PC-3 (cell line): ENCODE data around the gene ANXA6. TPM values are rescaled to one million over a fixed set of nuclear protein-coding genes. Genes with fewer than 3 reads are reported as not detected.

Source experiments
- ATAC-seq: fragments of 200-7000 bp; cut with Tn5 transposase; 2 replicates; pipeline ENCODE4 v1.9.1; 2020; ENCODE audit warnings: mild to moderate bottlenecking, moderate library complexity
- BruUV-seq: library from RNA; stranded (reverse); fragments of 400-500 nt; replicated peaks from 2 replicates; lab custom pipeline; 2021; lab: Mats Ljungman, UMichigan
- CTCF ChIA-PET: fragments of 300-600 bp; sonication (Branson Sonifier 250); formaldehyde crosslinking; loops from one replicate; lab custom pipeline; 2022; ENCODE audit warnings: antibody characterized with exemption; lab: Charles Lee
- POLR2A ChIA-PET: fragments of 300-600 bp; sonication (Branson Sonifier 250); formaldehyde crosslinking; loops from one replicate; lab custom pipeline; 2022; ENCODE audit warnings: antibody characterized with exemption; ENCODE audit not compliant: unreplicated experiment; lab: Charles Lee
- DNase-seq: peaks from one replicate; pipeline ENCODE4 v3.0.0-alpha.2; 2015
- H2AFZ ChIP-seq: fragments of 300-600 bp; sonication (generic); 2 replicates; pipeline ENCODE4 v1.6.0; 2016; ENCODE audit warnings: antibody characterized with exemption, low read length
- H3F3A ChIP-seq: fragments of 300-600 bp; sonication (generic); one replicate; pipeline ENCODE4 v1.6.0; 2017; ENCODE audit warnings: antibody characterized with exemption, low read length, control low read depth, mild to moderate bottlenecking; ENCODE audit not compliant: unreplicated experiment
- H3K27ac ChIP-seq: fragments of 300-600 bp; sonication (generic); 2 replicates; pipeline ENCODE4 v1.5.1; 2016; ENCODE audit warnings: mild to moderate bottlenecking, low read length
- H3K27me3 ChIP-seq: fragments of 300-600 bp; sonication (generic); 2 replicates; pipeline ENCODE4 v1.6.1; 2016; ENCODE audit warnings: low read length, mixed read lengths
- H3K36me3 ChIP-seq: fragments of 300-600 bp; sonication (generic); 2 replicates; pipeline ENCODE4 v1.6.1; 2016; ENCODE audit warnings: low read depth, mixed run types, low read length, mixed read lengths
- H3K4me1 ChIP-seq: fragments of 300-600 bp; sonication (generic); 2 replicates; pipeline ENCODE4 v1.5.1; 2016; ENCODE audit warnings: low read length; ENCODE audit not compliant: insufficient read depth
- H3K4me2 ChIP-seq: fragments of 300-600 bp; sonication (generic); 2 replicates; pipeline ENCODE4 v1.6.0; 2016; ENCODE audit warnings: low read length
- H3K4me3 ChIP-seq: fragments of 300-600 bp; sonication (generic); 2 replicates; pipeline ENCODE4 v1.5.1; 2016; ENCODE audit warnings: mild to moderate bottlenecking, low read length, mixed read lengths
- H3K79me2 ChIP-seq: fragments of 300-600 bp; sonication (generic); 2 replicates; pipeline ENCODE4 v1.6.1; 2017; ENCODE audit warnings: low read length, mixed read lengths
- H3K9ac ChIP-seq: fragments of 300-600 bp; sonication (generic); 2 replicates; pipeline ENCODE4 v1.6.0; 2016; ENCODE audit warnings: mild to moderate bottlenecking, low read length
- H3K9me2 ChIP-seq: fragments of 300-600 bp; sonication (generic); replicated peaks from 2 replicates; pipeline ENCODE4 v1.6.1; 2016; ENCODE audit warnings: mixed run types, low read length, mixed read lengths
- H3K9me3 ChIP-seq: fragments of 300-600 bp; sonication (generic); 2 replicates; pipeline ENCODE4 v1.6.1; 2016; ENCODE audit warnings: low read length, mixed read lengths
- H4K20me1 ChIP-seq: fragments of 300-600 bp; sonication (generic); 2 replicates; pipeline ENCODE4 v1.6.1; 2016; ENCODE audit warnings: low read length, mixed read lengths
- EZH2 ChIP-seq: fragments of 300-600 bp; sonication (generic); IDR thresholded peaks from one replicate; pipeline ENCODE4 v1.6.1; 2017; ENCODE audit warnings: antibody characterized with exemption, mild to moderate bottlenecking, low read length; ENCODE audit not compliant: unreplicated experiment
- EZH2phosphoT487 ChIP-seq: fragments of 300-600 bp; sonication (generic); IDR thresholded peaks from 2 replicates; pipeline ENCODE4 v1.6.1; 2018; ENCODE audit warnings: mild to moderate bottlenecking, antibody characterized with exemption, low read length, borderline replicate concordance
- intact Hi-C: fragments of 100-400 bp; cut with micrococcal nuclease; formaldehyde crosslinking; loops from 2 replicates; pipeline ENCODE4 v1.9.0; 2023
- total RNA-seq: library from RNA; depleted of rRNA; stranded (reverse); fragments of >200 nt; gene quantifications from 2 replicates; pipeline ENCODE4 v1.2.3, GENCODE V29; 2014
- TF ChIP-seq, protein P1 (sequence below): fragments of 300-600 bp; sonication (generic); conservative IDR thresholded peaks from 2 replicates; pipeline ENCODE4 v1.5.1; 2017; ENCODE audit warnings: antibody characterized with exemption, low read depth, mild to moderate bottlenecking, low read length

Gene ANXA6
- total RNA-seq, 1 experiment from 2014 or later, result 122 TPM

GRCh38 chr5:151174612-151175101, 17.1 kb upstream of the ANXA6 start:
- no peaks in the 10 kb centered on the region for H3F3A ChIP-seq
- H3K36me3 ChIP-seq, result no peaks in the 10 kb centered on the region
- H3K4me2 ChIP-seq, result no peak overlapping the region
- DNase-seq (no peak), ATAC-seq (no peak)
- H4K20me1 ChIP-seq, result no peaks in the 10 kb centered on the region
- no peak overlapping the region for H2AFZ ChIP-seq
- no peaks in the 10 kb centered on the region for H3K9me3 ChIP-seq
- no peaks in the 10 kb centered on the region for H3K9me2 ChIP-seq
- CTCF ChIA-PET, result no interaction called here
- TF ChIP-seq, protein P1, sequence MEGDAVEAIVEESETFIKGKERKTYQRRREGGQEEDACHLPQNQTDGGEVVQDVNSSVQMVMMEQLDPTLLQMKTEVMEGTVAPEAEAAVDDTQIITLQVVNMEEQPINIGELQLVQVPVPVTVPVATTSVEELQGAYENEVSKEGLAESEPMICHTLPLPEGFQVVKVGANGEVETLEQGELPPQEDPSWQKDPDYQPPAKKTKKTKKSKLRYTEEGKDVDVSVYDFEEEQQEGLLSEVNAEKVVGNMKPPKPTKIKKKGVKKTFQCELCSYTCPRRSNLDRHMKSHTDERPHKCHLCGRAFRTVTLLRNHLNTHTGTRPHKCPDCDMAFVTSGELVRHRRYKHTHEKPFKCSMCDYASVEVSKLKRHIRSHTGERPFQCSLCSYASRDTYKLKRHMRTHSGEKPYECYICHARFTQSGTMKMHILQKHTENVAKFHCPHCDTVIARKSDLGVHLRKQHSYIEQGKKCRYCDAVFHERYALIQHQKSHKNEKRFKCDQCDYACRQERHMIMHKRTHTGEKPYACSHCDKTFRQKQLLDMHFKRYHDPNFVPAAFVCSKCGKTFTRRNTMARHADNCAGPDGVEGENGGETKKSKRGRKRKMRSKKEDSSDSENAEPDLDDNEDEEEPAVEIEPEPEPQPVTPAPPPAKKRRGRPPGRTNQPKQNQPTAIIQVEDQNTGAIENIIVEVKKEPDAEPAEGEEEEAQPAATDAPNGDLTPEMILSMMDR, result no peak
- TF ChIP-seq EZH2phosphoT487 (no peak), EZH2 (no peak)
- H3K79me2 ChIP-seq, result no peaks in the 10 kb centered on the region
- no peak overlapping the region for H3K4me3 ChIP-seq
- H3K27ac ChIP-seq, result no peak overlapping the region
- no TSS peak for BruUV-seq
- POLR2A ChIA-PET, result no interaction called here
- H3K27me3 ChIP-seq, result no peaks in the 10 kb centered on the region
- intact Hi-C loops, result no loop called here
- H3K9ac ChIP-seq, result no peak overlapping the region
- H3K4me1 ChIP-seq, result no peaks in the 10 kb centered on the region

- H3K36me3 ChIP-seq, result no peaks in the 10 kb centered on the region
- intact Hi-C loops, result no loop called here
- CTCF ChIA-PET, result no interaction called here
- H3K27ac ChIP-seq, result no peak overlapping the region
- POLR2A ChIA-PET, result no interaction called here
- no peaks in the 10 kb centered on the region for H3K9me2 ChIP-seq
- TF ChIP-seq, protein P1, result no peak
- TF ChIP-seq EZH2 (no peak), EZH2phosphoT487 (no peak)
- no peak for DNase-seq
- H3K9ac ChIP-seq, result no peak overlapping the region
- H4K20me1 ChIP-seq, result no peaks in the 10 kb centered on the region
- H3K4me1 ChIP-seq, result no peaks in the 10 kb centered on the region
- no peaks in the 10 kb centered on the region for H3F3A ChIP-seq
- ATAC-seq, result no peak
- BruUV-seq, result no TSS peak
- no peak overlapping the region for H3K4me2 ChIP-seq
- H3K4me3 ChIP-seq, result no peak overlapping the region
- H3K27me3 ChIP-seq, result no peaks in the 10 kb centered on the region
- no peaks in the 10 kb centered on the region for H3K79me2 ChIP-seq
- H2AFZ ChIP-seq, result no peak overlapping the region
- no peaks in the 10 kb centered on the region for H3K9me3 ChIP-seq
Measured at GRCh38 chr5:151173711-151174611, 16.4 kb upstream of the ANXA6 start.

DNA sequence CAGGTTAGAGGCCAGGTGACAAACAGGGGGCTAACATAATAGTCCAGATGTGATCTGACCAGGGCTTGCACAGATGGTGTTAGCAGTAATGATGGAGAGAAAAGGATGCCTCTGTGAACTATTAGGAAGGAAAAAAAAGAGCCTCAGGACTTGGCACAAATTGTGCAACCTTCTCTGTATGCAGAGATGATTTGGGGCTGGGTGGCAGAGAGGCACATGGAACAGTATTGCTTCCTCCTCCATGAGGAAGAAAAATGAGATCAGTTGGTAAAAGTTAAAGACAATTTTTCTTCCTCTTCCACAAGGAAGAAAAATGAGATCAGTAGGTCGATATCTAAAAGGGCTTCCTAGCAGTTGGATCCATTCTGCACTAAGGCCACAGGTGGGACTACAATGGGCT, 13.9 kb upstream of the ANXA6 start:
- H3K79me2 ChIP-seq, result no peaks in the 10 kb centered on the region

More for the DNA sequence above, 13.9 kb upstream of the ANXA6 start:
- BruUV-seq, result no TSS peak
- Histone ChIP-seq H3K36me3 (no peaks in the 10 kb centered on the region), H3K9ac (no peak overlapping the region), H3K4me1 (no peaks in the 10 kb centered on the region), H3K4me2 (no peak overlapping the region), H2AFZ (no peak overlapping the region), H4K20me1 (no peaks in the 10 kb centered on the region), H3K9me2 (no peaks in the 10 kb centered on the region), H3K27me3 (no peaks in the 10 kb centered on the region), H3K9me3 (no peaks in the 10 kb centered on the region), H3K4me3 (no peak overlapping the region), H3F3A (no peaks in the 10 kb centered on the region), H3K27ac (no peak overlapping the region)
- ChIA-PET CTCF (no interaction called here), POLR2A (no interaction called here)
- DNase-seq (no peak), ATAC-seq (no peak)
- intact Hi-C loops, result no loop called here
- TF ChIP-seq EZH2phosphoT487 (no peak), EZH2 (no peak)
- TF ChIP-seq, protein P1, result no peak
